ENCODE data around the gene BBOF1.

GRCh38 chr14:74064883-74065282 is 45.7 kb downstream of the BBOF1 start:
- TF ChIP-seq POLR2A (IDR thresholded peaks at IDR 0.05; ENCODE audit: low read length) (no peak), GATA1 (IDR thresholded peaks at IDR 0.05; ENCODE audit: low read depth, low read length) (no peak)
